Spleen (tissue), 7 donors: Measurements from ENCODE around the gene HEATR1.

ENCODE experiments used
- POLR2A ChIP-seq, 3 donors: fragments of 450-650 bp; IDR thresholded peaks; one replicate each; pipeline ENCODE4 v1.5.1; 2017; ENCODE audit warnings: antibody characterized with exemption in 3 of 3, mild to moderate bottlenecking in 1 of 3
- TF ChIP-seq, protein P1 (sequence below), 11 experiments: fragments of 200-600 bp in 7 of 11; fragments of 450-650 bp in 4 of 11; sonication (generic) in 4 of 11; IDR thresholded peaks in 8 of 11; conservative IDR thresholded peaks in 3 of 11; 1 replicate in 7 of 11; 2 replicates in 4 of 11; pipeline versions ENCODE4 v1.4.0 to v1.8.0; 2016 to 2021; ENCODE audit warnings: antibody characterized with exemption in 11 of 11, inconsistent platforms in 4 of 11, mild to moderate bottlenecking in 1 of 11
- donor health status: DM: no; HTN: no; CAD: no; lungs with moderate emphysema.
- donor health status: DM: no; HTN: no; CAD: no.
- donor health status: DM: no; HTN: no; CAD: no.

- TF ChIP-seq, protein P1, sequence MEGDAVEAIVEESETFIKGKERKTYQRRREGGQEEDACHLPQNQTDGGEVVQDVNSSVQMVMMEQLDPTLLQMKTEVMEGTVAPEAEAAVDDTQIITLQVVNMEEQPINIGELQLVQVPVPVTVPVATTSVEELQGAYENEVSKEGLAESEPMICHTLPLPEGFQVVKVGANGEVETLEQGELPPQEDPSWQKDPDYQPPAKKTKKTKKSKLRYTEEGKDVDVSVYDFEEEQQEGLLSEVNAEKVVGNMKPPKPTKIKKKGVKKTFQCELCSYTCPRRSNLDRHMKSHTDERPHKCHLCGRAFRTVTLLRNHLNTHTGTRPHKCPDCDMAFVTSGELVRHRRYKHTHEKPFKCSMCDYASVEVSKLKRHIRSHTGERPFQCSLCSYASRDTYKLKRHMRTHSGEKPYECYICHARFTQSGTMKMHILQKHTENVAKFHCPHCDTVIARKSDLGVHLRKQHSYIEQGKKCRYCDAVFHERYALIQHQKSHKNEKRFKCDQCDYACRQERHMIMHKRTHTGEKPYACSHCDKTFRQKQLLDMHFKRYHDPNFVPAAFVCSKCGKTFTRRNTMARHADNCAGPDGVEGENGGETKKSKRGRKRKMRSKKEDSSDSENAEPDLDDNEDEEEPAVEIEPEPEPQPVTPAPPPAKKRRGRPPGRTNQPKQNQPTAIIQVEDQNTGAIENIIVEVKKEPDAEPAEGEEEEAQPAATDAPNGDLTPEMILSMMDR (IDR thresholded peaks at IDR 0.05 in 8 of 11, conservative IDR thresholded peaks at IDR 0.05 in 3 of 11) = no peak
- TF ChIP-seq POLR2A (IDR thresholded peaks at IDR 0.05) = no peak
Measured at GRCh38 chr1:236508593-236509027, 95.7 kb downstream of the HEATR1 start.
